ENCODE results near the gene INAFM2. TPM values are rescaled to one million over a fixed set of nuclear protein-coding genes. Genes with fewer than 3 reads are reported as not detected.
A peak's percentile ranks its signal among the peaks of the same experiment; 100 is the strongest.

INAFM2 gene
- total RNA-seq, 3 donors from 2014 or later = 15.6 to 120 (median 21.1) TPM

DNA sequence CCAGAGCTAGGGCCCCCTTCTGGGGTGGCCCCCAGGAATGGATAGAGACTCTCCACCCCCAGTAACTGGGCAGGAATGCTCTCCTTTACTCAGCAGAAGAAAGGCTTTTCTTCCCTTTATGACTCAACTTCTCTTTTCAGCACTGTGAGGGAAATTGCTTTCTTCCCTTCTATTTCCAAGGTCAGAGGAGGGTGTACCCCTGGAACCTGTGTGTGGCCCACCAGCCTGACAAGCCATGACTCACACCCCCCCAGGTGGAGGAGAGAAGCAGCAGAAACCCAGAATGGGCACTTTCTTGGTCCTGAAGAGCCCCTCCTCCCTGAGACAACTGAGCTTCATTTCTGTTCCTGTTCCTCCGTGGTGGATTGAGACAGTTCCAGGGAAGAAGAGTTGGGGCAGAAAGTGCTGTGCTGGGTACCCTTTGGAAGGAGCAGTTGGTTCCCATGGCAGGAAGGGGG, 37.9 kb upstream of the INAFM2 start:
- Histone ChIP-seq H3K9me3 (no peaks in the 10 kb centered on the region), H3K36me3 (ENCODE audit: low read depth) (no peaks in the 10 kb centered on the region), H3K4me3 (no peak overlapping the region), H3K4me1 (ENCODE audit: low read depth) (peaks cover 33% of the 10 kb centered on the region)
- TF ChIP-seq, protein P1, sequence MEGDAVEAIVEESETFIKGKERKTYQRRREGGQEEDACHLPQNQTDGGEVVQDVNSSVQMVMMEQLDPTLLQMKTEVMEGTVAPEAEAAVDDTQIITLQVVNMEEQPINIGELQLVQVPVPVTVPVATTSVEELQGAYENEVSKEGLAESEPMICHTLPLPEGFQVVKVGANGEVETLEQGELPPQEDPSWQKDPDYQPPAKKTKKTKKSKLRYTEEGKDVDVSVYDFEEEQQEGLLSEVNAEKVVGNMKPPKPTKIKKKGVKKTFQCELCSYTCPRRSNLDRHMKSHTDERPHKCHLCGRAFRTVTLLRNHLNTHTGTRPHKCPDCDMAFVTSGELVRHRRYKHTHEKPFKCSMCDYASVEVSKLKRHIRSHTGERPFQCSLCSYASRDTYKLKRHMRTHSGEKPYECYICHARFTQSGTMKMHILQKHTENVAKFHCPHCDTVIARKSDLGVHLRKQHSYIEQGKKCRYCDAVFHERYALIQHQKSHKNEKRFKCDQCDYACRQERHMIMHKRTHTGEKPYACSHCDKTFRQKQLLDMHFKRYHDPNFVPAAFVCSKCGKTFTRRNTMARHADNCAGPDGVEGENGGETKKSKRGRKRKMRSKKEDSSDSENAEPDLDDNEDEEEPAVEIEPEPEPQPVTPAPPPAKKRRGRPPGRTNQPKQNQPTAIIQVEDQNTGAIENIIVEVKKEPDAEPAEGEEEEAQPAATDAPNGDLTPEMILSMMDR (IDR thresholded peaks at IDR 0.05) = no peak
- ATAC-seq = no peak
- no peak for DNase-seq
- intact Hi-C loops (cut with DNase I, micrococcal nuclease) = no loop called here

DNA sequence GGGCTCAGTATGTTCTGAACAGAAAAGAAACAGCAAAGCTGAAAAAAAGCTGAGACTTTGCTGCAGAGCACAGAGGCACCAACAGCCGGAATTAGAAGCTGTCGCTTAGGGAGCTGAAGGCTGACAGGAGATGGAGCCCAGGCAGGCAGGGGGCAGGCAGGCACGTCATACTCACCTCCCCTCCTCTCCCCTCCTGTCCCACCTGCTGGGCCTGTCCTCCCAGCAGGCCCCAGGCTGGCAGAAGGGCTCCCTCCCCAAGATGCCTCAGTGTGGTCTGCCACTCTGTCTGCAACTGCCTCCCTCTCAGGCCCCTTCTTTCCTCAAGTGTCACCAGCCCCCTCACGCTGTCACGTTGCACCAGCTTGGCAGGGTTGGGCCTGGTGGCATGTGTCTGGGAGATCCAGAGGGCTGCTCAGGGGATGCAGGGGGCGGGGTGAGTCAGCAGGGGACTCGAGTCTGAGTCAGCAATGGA, 37.4 kb upstream of the INAFM2 start:
- peaks cover 36% of the 10 kb centered on the region for H3K4me1 ChIP-seq (ENCODE audit: low read depth)

DNA sequence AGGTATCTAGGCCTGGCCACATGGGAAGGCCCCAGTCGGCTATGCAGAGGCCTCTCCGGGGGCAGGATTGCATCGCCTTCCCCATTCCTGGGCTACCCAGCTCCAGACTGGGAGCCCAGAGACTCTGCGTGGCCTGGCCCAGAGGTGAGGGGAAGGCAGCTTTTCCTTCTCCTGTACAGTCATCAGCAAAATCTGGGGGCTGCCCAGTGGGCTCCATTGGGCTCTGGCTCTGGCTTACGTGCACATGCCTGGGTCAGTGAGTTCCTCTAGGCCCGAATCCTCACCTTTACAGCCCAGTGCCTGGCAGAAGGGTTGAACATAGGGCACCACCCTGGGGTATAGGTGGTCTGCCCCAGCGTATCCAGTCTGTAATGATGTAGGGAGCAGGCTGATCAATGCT, 36.7 kb upstream of the INAFM2 start:
- no peak overlapping the region for H3K4me3 ChIP-seq
- H3K9me3 ChIP-seq = no peaks in the 10 kb centered on the region
- H3K4me1 ChIP-seq (ENCODE audit: low read depth) = peaks cover 30% of the 10 kb centered on the region
- TF ChIP-seq, protein P1 (IDR thresholded peaks at IDR 0.05) = no peak
- intact Hi-C loops (cut with DNase I, micrococcal nuclease) = no loop called here
- no peaks in the 10 kb centered on the region for H3K36me3 ChIP-seq (ENCODE audit: low read depth)
- ATAC-seq = no peak
- no peak for DNase-seq

More for the DNA sequence above, 37.4 kb upstream of the INAFM2 start:
- no peak for DNase-seq
- intact Hi-C loops (cut with DNase I, micrococcal nuclease) = no loop called here
- TF ChIP-seq, protein P1 (IDR thresholded peaks at IDR 0.05) = no peak
- H3K36me3 ChIP-seq (ENCODE audit: low read depth) = no peaks in the 10 kb centered on the region
- no peak overlapping the region for H3K4me3 ChIP-seq
- no peaks in the 10 kb centered on the region for H3K9me3 ChIP-seq
- no peak for ATAC-seq

DNA sequence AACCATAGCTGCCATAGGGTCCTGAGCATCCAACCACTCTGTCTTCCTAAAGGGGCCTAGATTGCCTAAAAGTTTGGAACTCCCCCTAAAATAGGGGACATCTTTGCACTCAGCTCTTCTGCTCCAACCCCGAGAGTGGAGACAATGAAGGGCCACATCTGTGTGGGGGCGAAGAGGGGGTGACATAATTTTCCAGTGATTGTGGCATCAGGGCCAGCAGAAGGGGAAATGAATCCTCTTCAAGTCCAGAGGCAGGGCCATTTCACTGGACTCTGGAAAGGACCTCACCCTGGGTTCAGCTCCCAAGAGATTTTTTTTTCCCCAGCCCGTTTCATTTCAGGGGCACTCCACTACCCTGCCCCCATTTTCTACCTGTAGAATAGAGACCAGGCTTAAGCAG, 36.0 kb upstream of the INAFM2 start:
- no peaks in the 10 kb centered on the region for H3K36me3 ChIP-seq (ENCODE audit: low read depth)
- peaks cover 23% of the 10 kb centered on the region for H3K4me1 ChIP-seq (ENCODE audit: low read depth)
- H3K4me3 ChIP-seq = no peak overlapping the region
- intact Hi-C loops (cut with DNase I, micrococcal nuclease) = no loop called here
- DNase-seq (no peak), ATAC-seq (no peak)
- H3K9me3 ChIP-seq = no peaks in the 10 kb centered on the region
- TF ChIP-seq, protein P1 (IDR thresholded peaks at IDR 0.05) = no peak

DNA sequence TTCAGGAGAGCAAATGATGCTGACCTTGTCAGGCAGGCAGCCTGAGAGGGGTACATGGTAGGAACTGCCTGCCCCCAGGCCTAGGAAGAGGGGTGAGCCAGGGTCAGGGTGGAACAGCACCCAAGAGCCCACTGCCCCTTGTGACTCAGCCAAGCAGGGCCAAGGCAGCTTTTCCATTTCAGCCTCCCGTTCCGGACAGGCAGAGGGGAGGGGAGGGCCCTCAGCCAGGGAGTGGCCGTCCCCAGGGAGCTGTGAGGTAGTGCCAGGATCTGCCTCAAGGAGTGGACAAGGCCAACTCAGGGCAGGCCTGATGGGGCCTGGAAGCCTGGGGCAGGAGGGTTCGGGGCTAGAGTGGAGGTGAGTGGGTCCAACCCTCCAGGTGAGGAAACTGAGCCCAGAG, 35.5 kb upstream of the INAFM2 start:
- ATAC-seq (peak; percentile 20), DNase-seq (no peak)
- Histone ChIP-seq H3K4me3 (no peak overlapping the region), H3K36me3 (ENCODE audit: low read depth) (no peaks in the 10 kb centered on the region), H3K4me1 (ENCODE audit: low read depth) (peaks cover 18% of the 10 kb centered on the region), H3K9me3 (no peaks in the 10 kb centered on the region)
- intact Hi-C loops (cut with DNase I, micrococcal nuclease) = no loop called here
- TF ChIP-seq, protein P1 (IDR thresholded peaks at IDR 0.05) = no peak

All from mucosa of descending colon (tissue), 3 donors.